ENCODE results near the gene F10.

F10 gene

DNA sequence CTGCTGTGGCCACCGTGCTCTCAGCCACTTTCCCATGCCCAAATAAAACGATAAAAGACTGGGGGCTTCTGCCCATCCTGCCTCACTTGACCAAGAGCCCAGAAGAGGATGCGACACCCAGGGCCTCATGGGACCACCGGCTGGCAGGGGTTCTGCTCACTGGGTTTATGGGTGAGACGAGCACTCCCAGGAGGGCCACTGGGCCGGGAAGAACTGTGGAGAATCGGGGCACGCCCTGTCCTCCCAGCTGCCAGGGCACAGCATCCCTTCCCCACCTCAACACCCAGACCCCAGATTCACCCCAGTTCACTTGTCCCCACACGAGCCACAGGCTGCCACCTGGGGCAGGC lies 4.7 kb upstream of the F10 start:
- DNase-seq: no peak

DNA sequence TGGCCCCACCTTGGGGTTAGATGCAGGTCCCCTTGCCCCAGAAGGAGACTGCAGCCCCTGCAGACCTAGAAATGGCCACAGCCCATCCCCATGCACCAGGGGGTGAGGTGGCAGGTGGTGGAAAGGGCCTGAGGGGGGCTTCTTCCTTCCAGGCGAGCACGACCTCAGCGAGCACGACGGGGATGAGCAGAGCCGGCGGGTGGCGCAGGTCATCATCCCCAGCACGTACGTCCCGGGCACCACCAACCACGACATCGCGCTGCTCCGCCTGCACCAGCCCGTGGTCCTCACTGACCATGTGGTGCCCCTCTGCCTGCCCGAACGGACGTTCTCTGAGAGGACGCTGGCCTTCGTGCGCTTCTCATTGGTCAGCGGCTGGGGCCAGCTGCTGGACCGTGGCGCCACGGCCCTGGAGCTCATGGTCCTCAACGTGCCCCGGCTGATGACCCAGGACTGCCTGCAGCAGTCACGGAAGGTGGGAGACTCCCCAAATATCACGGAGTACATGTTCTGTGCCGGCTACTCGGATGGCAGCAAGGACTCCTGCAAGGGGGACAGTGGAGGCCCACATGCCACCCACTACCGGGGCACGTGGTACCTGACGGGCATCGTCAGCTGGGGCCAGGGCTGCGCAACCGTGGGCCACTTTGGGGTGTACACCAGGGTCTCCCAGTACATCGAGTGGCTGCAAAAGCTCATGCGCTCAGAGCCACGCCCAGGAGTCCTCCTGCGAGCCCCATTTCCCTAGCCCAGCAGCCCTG lies 4.2 kb upstream of the F10 start:
- DNase-seq: no peak

DNA sequence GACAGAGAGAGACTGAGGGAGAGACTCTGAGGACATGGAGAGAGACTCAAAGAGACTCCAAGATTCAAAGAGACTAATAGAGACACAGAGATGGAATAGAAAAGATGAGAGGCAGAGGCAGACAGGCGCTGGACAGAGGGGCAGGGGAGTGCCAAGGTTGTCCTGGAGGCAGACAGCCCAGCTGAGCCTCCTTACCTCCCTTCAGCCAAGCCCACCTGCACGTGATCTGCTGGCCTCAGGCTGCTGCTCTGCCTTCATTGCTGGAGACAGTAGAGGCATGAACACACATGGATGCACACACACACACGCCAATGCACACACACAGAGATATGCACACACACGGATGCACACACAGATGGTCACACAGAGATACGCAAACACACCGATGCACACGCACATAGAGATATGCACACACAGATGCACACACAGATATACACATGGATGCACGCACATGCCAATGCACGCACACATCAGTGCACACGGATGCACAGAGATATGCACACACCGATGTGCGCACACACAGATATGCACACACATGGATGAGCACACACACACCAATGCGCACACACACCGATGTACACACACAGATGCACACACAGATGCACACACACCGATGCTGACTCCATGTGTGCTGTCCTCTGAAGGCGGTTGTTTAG lies 3.3 kb upstream of the F10 start:
- DNase-seq: no peak

DNA sequence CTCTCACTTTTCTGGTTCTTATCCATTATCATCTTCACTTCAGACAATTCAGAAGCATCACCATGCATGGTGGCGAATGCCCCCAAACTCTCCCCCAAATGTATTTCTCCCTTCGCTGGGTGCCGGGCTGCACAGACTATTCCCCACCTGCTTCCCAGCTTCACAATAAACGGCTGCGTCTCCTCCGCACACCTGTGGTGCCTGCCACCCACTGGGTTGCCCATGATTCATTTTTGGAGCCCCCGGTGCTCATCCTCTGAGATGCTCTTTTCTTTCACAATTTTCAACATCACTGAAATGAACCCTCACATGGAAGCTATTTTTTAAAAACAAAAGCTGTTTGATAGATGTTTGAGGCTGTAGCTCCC lies 2.8 kb upstream of the F10 start:
- no peak for DNase-seq

DNA sequence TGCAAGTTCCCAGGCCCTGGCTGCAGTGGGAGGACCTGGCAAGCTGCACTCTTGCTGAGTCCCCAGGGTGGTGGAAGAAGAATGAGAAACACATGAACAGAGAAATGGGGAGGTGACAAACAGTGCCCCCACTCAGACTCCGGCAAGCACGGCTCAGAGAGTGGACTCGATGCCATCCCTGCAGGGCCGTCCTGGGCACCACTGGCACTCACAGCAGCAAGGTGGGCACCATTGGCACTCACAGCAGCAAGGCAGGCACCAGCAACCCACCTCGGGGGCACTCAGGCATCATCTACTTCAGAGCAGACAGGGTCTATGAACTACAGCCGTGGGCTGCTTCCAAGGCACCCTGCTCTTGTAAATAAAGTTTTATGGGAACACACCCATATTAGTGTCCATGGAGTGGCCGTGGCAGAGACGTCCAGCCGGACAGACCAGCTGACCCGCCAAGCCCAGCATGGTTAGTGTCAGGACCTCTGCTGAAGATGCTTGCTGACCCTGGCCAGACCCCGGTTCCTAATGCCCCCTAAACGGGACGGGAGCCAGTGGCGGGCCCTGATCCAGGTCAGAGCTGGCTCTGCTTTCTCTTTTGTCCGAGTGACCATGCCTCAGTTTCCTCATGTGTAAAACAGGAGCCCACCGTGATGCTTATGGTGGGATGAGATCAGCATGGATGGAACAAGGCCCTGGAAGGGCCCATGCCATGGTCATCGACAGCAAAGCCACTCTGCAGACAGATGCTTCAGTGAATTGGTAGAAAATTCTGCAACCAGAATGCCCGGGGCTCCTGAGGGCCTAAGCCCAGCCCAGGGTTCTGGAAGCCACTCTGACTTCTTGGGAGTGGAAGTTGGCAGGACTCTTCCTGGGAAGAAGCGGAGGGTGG lies 2.1 kb upstream of the F10 start:
- no peak for DNase-seq

DNA sequence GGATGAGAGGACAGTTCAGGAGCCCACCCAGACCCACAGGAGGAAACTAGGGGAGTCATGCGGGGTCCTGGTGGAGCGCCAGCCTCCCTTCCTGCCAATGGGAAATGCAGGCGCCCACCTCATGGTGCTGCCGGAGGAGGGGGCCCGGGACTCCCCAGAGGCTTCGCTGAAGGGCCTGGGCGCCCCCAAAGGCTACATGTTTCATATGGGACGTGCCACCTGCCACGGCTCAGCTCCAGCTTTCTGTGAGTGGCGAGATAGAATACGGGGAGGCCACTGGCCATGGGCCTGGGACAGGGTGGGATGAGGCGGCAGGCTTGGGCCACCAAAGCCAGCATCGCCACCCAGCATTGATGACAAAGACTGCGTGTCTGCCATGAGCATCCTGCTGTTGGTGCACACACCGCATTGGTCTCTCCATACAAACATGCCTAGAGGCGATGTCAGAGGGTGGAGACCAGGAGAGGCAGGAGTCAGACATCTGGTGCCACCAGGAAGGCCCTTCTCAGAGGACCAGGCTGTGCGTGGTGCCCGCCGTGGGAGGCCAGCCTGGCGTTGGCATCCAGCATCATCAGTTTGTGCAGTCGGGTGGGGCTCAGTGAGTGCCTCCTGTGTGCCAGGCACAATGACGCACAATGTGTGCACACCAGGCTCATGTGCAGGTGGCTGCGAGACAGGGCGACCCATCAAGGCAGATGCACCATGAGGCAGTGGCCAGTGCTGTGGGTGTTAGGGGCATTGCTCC lies 1.2 kb upstream of the F10 start:
- DNase-seq: no peak

DNA sequence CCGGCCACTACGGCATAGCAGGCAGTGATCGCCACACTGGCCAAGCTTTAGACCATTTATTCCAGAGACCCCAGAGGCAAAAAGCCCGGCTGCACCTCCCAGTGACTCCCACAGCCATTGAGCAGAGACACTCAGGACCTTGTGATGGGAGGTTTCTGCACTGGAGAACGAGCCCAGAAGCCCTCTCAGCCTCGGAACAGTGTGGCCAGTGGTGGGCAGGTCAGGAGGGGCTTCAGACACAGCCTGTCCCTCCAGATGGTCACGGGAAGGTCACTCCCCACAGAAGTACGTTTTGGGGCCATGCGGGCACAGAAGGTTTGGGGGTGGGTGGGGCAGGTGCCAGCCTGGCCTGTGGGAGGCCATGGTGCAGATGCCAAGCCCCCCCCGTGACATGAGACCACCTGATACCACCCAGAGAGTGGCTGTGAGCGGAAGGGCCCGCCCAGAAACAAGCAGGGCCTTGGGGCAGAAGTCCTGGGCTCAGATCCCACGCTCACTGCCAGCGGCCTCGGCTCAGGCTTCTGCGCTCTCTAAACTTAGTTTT lies 599 bp upstream of the F10 start:
- DNase-seq: no peak

DNA sequence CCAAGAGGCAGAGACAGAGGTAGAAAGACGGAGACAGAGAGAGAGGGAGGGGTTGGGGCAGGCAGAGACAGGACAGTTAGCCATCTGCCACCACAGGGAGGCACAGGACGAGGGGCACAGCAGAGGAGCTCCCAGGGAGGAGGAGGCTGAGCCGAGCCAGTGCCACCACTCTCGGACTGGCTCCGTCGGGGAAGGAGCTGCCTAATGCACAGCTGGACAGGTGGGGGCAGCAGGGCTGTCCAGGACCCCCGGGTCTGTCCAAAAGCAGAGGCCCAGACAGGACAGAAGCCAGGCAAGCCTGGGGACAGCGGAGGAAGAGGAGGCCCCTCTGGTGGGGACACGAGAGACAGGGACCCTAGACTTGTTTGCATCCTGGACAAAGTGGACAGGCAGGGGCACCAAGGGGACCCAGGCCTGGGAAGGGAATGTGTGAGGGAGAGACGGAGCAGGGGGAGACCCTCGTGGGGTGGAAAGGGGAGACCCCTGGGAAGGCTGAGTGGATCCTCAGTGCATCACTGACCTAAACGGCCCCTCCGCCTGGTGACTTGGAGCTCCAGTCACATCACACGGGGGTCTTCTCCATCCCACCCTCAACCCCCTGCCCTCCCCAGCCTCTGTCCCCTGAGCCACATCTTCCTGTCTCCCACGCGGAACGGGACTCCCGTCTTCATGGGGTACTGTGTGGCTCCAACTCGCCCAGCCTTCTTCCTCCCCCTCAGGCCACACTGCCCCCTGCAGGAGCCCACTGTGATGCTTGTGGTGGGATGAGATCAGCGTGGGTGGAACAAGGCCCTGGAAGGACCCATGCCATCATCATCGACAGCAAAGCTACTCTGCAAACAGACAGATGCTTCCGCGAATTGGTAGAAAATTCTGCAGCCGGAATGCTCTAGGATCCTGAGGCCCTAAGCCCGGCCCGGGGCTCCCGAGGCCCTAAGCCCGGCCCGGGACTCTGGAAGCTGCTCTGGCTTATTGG lies 915 bp downstream of the F10 start:
- DNase-seq: no peak

DNA sequence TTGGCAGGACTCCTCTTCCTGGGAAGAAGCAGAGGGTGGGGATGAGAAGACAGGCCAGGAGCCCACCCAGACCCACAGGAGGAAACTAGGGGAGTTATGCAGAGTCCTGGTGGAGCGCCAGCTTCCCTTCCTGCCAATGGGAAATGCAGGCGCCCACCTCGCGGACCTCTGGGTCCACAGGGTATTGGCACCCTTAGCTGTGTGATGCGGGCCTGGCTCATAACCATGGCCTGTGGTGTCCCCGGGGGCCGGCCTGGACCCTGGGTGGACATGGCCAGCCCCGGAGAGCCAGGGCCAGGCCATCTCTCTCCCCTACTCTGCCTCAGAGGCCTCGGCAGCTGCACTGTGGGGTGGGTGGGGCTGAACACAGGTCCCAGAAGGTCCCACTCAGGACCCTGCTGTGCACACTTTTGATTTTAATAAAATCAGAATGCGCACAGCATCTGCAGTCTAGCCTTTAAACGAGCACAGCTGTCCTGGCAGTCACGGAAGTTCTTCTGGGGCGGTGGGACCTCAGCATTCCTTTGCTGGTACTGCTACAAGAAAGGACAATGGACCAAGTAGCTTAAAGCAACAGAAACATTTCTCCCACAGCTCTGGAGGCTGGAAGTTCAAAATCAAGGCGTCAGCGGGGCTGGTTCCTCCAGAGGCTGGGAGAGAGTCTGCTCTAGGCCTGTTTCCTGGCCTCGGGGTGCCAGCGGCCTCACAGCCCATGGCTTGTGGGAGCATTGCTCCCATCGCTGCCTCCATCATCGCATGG lies 1.8 kb downstream of the F10 start:
- DNase-seq: no peak

DNA sequence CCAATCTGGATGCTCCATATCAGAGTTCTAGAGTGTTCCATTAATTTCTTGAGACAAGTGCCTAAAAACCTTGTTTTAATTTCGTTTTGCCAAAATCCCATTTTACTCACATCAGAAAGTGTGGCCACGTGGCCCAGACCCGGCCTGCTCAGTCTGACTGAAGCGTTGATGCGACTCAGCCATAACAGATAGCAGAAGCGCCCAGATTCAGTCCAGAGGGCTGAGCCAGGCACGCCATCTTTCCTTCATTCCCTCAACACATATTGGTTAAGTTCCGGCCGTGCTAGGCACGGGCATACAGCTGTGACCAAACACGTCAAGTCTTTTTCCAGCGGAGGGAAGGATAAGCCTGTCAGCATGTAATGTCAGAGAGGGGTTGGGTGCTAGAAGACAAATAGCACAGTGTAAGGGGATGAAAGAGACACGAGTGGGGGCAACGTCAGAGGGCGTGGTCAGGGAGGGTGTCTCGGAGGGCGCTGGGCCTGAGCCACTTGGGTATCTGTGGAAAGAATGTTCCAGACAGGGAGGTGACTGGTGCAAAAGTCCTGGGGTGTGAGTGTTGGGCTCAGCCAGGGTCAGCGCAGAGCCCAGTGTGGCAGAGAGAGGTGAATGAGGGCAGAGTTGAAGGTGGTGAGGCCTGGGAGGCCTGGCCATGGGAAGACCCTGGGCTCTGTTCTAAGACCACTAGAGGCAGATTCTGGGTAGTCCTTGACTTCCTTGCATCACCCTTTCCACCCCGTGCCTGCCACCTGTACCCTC lies 3.1 kb downstream of the F10 start:
- DNase-seq: no peak

DNA sequence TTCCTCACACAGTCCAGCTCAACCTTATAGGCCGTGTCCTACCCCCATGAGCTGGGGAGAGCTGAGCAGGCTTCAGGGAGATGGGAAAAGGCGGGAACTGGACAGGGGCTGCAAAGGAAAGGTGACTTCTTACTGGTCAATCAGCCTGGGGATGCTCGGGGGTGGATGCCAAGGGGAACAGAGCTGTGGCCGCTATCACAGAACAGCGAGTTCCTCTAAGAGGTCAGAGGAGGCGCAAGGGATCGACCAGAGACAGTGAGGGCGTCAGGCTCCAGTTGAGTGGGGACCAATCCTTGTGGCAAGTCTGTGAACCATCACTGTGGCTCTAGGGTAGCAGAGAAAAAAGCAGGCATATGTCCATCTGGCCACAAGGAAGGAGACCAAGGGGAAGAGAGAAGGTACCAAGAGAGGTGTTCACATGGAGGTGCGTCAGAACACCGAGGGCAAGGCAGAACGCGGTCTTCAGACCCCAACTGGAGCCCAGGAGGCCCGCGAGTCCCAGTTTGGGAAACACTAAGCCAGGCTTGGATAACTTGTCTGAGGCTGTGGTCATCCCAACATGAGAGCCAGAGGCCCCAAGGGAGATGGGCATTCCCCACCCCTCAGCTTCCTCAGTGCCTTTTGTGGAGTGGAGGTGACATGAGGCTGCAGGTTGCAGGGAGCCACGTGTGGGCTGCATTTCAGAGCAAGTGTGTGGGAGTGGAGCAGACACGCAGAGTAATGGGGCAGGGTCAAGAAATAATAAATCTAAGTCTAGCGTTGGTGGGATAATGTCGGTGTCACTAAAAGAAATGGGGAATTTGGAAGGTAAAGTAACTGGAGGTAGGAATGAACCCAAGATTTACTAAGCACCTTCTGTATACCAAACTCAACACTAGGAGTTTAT lies 3.9 kb downstream of the F10 start:
- DNase-seq: no peak

DNA sequence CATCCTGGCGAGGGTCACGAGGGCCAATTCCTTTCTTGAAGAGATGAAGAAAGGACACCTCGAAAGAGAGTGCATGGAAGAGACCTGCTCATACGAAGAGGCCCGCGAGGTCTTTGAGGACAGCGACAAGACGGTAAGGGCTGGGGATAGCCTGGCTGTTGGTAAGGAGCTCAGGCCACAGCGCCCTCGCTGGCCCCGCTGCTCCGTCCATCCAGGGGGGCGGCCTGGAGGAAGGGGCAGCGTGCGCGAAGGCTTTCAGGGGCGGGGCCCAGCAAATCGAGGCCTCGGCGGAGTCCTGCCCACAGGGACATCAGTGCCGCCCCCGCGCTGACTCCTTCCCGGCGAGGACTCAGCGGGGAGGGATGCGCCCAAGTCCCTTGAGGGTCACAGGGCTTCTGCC lies 6.9 kb downstream of the F10 start:
- DNase-seq: no peak

DNA sequence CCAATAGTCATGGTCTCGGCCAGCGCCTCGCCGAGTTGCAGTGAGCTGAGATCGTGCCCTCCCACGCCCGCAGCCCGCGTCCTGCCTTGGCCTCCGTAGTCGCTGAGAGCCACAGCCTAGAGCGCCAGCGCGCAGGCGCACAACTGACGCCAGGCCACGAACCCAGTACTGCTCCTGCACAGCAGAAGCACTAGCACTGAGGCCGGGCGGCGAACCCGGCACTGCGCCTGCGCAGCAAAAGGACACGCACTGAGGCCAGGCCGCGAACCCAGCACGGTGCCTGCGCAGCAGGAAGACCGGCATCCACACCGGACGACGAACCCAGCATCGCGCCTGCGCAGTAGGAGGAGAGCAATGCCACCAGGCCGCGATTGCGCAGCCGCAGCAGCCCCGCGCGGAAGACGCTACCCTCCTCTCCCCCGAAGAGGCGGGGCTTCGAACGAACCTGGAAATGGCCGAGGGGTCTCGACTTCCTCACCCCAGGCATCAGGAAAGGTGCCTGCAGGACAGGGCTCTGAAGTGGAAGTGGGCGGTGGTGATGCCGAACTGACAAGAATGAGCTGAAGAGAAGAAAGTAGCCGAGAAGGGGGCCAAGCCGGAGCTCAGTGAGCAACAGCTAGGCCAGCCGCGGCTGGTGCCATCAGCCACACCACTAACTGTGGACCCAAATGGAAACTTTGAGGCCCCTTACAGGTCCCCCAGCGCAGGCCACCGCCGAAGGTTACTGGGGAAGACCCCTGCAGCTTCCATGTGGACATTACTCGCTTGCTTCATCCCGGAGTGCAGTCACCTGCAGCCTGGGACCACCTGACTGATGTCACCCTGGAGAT lies 7.5 kb downstream of the F10 start:
- DNase-seq: no peak

DNA sequence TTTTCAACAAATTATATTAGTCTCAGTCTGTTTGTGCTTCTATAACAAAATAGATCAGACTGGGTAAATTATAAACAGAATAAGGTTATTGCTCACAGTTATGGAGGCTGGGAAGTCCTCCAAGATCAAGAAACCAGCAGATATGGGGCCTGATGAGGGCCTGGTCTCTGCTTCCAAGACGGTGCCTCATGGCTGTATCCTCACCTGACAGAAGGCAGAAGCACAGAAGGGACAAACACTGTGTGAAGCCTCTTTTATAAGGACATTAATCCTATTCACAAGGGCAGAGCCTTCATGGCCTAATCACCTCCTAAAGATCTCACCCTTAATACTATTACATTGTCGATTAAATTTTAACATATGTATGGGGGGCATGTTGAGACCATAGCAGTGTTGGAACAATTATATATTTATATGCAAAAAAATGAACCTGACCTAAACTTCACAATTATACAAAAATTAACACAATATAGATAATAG lies 12.7 kb downstream of the F10 start:
- DNase-seq: no peak

DNA sequence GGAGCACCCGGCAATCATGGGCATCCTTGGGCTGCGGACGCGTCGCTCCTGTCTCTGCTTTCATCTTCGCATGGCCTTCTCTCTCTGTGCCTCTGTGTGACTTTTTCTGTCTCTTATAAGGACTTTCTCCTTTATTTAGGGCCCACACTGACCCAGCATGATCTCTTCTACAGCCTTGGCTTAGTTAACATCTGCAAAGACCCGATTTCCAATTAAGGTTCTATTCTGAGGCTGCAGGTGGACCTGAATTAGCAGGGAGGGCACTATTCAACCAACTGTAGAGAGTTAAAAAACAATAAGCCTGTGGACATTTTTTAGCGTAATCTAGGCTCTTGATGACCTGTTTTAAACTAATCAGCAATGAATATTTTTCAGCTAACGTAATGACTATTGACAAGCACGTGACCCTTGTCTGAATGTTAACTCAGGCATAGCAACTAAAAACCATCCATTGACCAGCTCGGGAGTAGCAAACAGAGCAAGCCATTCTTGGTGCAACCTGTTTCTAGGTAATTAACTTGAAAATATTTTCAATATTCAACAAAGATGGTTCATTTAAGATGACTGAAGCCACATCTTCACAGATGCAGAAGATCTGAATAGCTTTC lies 15.2 kb downstream of the F10 start:
- no peak for DNase-seq

DNA sequence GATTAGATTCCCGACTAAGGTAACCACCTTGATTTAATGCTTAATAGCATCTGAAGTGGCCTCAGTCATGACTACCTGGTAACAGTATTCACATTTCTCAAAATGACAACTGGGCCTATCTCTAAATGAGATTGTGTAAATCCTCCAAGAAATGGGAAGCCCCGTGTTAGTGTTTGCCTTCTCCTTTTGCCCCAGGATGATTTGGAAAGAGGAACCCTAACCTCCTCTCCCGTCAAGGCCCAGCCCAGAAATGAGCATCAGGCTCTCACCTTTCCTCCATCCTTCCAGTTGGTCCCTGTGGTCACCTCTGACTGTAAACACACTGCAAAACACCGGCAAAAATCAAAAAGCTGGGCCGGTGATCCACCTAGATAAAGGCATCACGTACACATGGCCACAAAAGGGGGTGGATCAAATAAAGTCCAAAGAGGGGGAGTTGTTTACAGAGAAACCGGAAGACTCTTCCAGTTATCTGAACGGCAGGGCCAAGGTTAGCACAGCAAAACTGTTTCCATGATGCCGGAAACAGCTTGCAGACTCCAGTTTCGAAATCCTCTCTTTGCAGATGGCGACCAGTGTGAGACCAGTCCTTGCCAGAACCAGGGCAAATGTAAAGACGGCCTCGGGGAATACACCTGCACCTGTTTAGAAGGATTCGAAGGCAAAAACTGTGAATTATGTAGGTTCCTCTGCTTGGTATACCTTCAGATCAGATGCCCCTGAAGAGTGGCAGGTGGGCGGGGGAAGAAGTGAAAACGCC lies 16.4 kb downstream of the F10 start:
- DNase-seq: no peak

DNA sequence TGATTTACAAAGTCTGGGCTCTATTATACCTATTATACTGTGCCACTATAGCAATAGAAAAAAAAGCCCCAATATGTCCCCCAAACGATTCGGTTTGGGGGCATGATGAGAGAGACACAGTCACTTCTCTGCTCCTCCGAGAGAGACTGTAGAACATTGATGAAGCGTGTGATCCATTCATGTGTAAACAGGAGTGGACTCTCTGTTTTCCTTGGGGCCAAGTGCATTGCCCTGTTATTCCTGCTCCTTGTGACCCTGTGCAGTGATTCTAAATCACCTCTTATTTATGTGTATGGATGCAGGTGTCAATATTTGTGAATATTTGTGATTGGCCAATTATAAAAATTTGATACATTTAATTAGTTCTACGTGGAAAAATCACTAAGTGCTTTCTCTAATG lies 17.0 kb downstream of the F10 start:
- DNase-seq: no peak
